HEK293 (cell line): ENCODE results near the gene GFOD1.
A peak's percentile ranks its signal among the peaks of the same experiment; 100 is the strongest.

ENCODE experiments used
- BCL11A ChIP-seq: fragments of 450-650 bp; formaldehyde crosslinking; IDR thresholded peaks from 2 replicates; pipeline ENCODE4 v1.5.1; 2016; ENCODE audit warnings: low read depth, missing biosample characterization, missing genetic modification characterization
- BCL11B ChIP-seq: fragments of 450-650 bp; formaldehyde crosslinking; IDR thresholded peaks from 2 replicates; pipeline ENCODE4 v1.5.1; 2016; ENCODE audit warnings: low read depth, missing biosample characterization, missing genetic modification characterization
- ELK4 ChIP-seq: IDR thresholded peaks from 2 replicates; pipeline ENCODE4 v1.6.1; 2011; ENCODE audit warnings: mild to moderate bottlenecking, low read depth, low read length, borderline replicate concordance
- GLIS1 ChIP-seq: fragments of 450-650 bp; formaldehyde crosslinking; IDR thresholded peaks from 2 replicates; pipeline ENCODE4 v1.5.1; 2016; ENCODE audit warnings: missing biosample characterization, missing genetic modification characterization
- OSR2 ChIP-seq: fragments of 450-650 bp; formaldehyde crosslinking; IDR thresholded peaks from 2 replicates; pipeline ENCODE4 v1.5.1; 2016; ENCODE audit warnings: missing biosample characterization, missing genetic modification characterization
- PRDM10 ChIP-seq: fragments of 450-650 bp; formaldehyde crosslinking; IDR thresholded peaks from 2 replicates; pipeline ENCODE4 v1.5.1; 2016; ENCODE audit warnings: missing biosample characterization, missing genetic modification characterization
- PRDM2 ChIP-seq: fragments of 450-650 bp; formaldehyde crosslinking; IDR thresholded peaks from 2 replicates; pipeline ENCODE4 v1.5.1; 2016; ENCODE audit warnings: missing biosample characterization, missing genetic modification characterization, borderline replicate concordance
- SCRT1 ChIP-seq: fragments of 450-650 bp; formaldehyde crosslinking; IDR thresholded peaks from 2 replicates; pipeline ENCODE4 v1.5.1; 2016; ENCODE audit warnings: missing biosample characterization, missing genetic modification characterization, borderline replicate concordance
- SP7 ChIP-seq: fragments of 450-650 bp; formaldehyde crosslinking; IDR thresholded peaks from 2 replicates; pipeline ENCODE4 v1.5.1; 2016; ENCODE audit warnings: missing biosample characterization, missing genetic modification characterization
- TRIM28 ChIP-seq: IDR thresholded peaks from 2 replicates; pipeline ENCODE4 v1.6.1; 2011; ENCODE audit warnings: low read length, control low read depth, borderline replicate concordance
- ZIC2 ChIP-seq: fragments of 450-650 bp; formaldehyde crosslinking; IDR thresholded peaks from 2 replicates; pipeline ENCODE4 v1.5.1; 2016; ENCODE audit warnings: missing biosample characterization, missing genetic modification characterization
- ZNF132 ChIP-seq: fragments of 450-650 bp; formaldehyde crosslinking; IDR thresholded peaks from 2 replicates; pipeline ENCODE4 v1.5.1; 2017; ENCODE audit warnings: missing biosample characterization, missing genetic modification characterization, borderline replicate concordance
- ZNF140 ChIP-seq: fragments of 450-650 bp; formaldehyde crosslinking; IDR thresholded peaks from 2 replicates; pipeline ENCODE4 v1.5.1; 2016; ENCODE audit warnings: missing biosample characterization, missing genetic modification characterization
- ZNF148 ChIP-seq: fragments of 450-650 bp; formaldehyde crosslinking; IDR thresholded peaks from 2 replicates; pipeline ENCODE4 v1.5.0; 2017; ENCODE audit warnings: missing biosample characterization, missing genetic modification characterization, borderline replicate concordance
- ZNF175 ChIP-seq: fragments of 450-650 bp; formaldehyde crosslinking; IDR thresholded peaks from 2 replicates; pipeline ENCODE4 v1.5.1; 2016; ENCODE audit warnings: missing biosample characterization, missing genetic modification characterization
- ZNF2 ChIP-seq: fragments of 450-650 bp; formaldehyde crosslinking; IDR thresholded peaks from 2 replicates; pipeline ENCODE4 v1.5.1; 2016; ENCODE audit warnings: missing biosample characterization, missing genetic modification characterization
- ZNF211 ChIP-seq: fragments of 450-650 bp; formaldehyde crosslinking; IDR thresholded peaks from 2 replicates; pipeline ENCODE4 v1.5.1; 2016; ENCODE audit warnings: low read depth, missing biosample characterization, missing genetic modification characterization
- ZNF362 ChIP-seq: fragments of 450-650 bp; formaldehyde crosslinking; IDR thresholded peaks from 2 replicates; pipeline ENCODE4 v1.5.1; 2016; ENCODE audit warnings: missing biosample characterization, missing genetic modification characterization
- ZNF404 ChIP-seq: fragments of 450-650 bp; formaldehyde crosslinking; IDR thresholded peaks from 2 replicates; pipeline ENCODE4 v1.5.1; 2017; ENCODE audit warnings: missing biosample characterization, missing genetic modification characterization
- ZNF544 ChIP-seq: fragments of 450-650 bp; formaldehyde crosslinking; IDR thresholded peaks from 2 replicates; pipeline ENCODE4 v1.5.0; 2017; ENCODE audit warnings: missing biosample characterization, missing genetic modification characterization
- ZNF843 ChIP-seq: fragments of 450-650 bp; formaldehyde crosslinking; IDR thresholded peaks from 2 replicates; pipeline ENCODE4 v1.5.1; 2016; ENCODE audit warnings: missing biosample characterization, missing genetic modification characterization

GFOD1 gene

GRCh38 chr6:13378669-13379590 is 108.5 kb downstream of the GFOD1 start (continued):
- peak; percentile 63 for TF ChIP-seq PRDM10 (tag by site-specific recombination)
- no peak for TF ChIP-seq ZNF211 (tag by site-specific recombination)
- no peak for TF ChIP-seq TRIM28
- no peak for TF ChIP-seq ZNF2 (tag by site-specific recombination)
- peak; percentile 95 for TF ChIP-seq ZIC2 (tag by site-specific recombination)
- TF ChIP-seq ZNF404 (tag by site-specific recombination) = no peak
- TF ChIP-seq ELK4 = no peak
- no peak for TF ChIP-seq ZNF148 (tag by site-specific recombination)
- no peak for TF ChIP-seq ZNF132
- TF ChIP-seq BCL11A (tag by site-specific recombination) = no peak
- no peak for TF ChIP-seq SCRT1 (tag by site-specific recombination)
- no peak for TF ChIP-seq ZNF362 (tag by site-specific recombination)
- TF ChIP-seq ZNF175 (tag by site-specific recombination) = no peak
- TF ChIP-seq PRDM2 = no peak
- TF ChIP-seq BCL11B = no peak
- TF ChIP-seq ZNF140 (tag by site-specific recombination) = no peak
- TF ChIP-seq ZNF544 (tag by site-specific recombination) = no peak
- no peak for TF ChIP-seq ZNF843 (tag by site-specific recombination)
- TF ChIP-seq GLIS1 = peak; percentile 20; the same call in 1 of the 2 replicates
- peak; percentile 58; the same call in 1 of the 2 replicates for TF ChIP-seq OSR2 (tag by site-specific recombination)
- TF ChIP-seq SP7 (tag by site-specific recombination) = 0 out of 2 replicates have a peak, but pooled peaks have one; percentile 41
